H1 (cell line): ENCODE measurements around the gene FAM210A. TPM values are rescaled to one million over a fixed set of nuclear protein-coding genes. Genes with fewer than 3 reads are reported as not detected.

Experiments used
- KDM4A ChIP-seq: IDR thresholded peaks from one replicate; pipeline ENCODE4 v1.7.1; 2012; ENCODE audit warnings: low read depth, mild to moderate bottlenecking, moderate library complexity, low read length, inconsistent platforms; ENCODE audit not compliant: severe bottlenecking
- SP4 ChIP-seq: IDR thresholded peaks from 2 replicates; pipeline ENCODE4 v1.6.1; 2012; ENCODE audit warnings: low read length, inconsistent platforms
- polyA plus RNA-seq, 7 experiments: library from polyadenylated mRNA; depleted of rRNA in 3 of 7; stranded (reverse) in 5 of 7; unstranded in 2 of 7; fragments of >200 nt in 5 of 7; fragments of 200-250 nt in 2 of 7; gene quantifications; 1 replicate in 5 of 7; 2 replicates in 1 of 7; 4 replicates in 1 of 7; pipeline versions ENCODE4 v1.2.1 to v1.2.3, GENCODE V29; 2011 to 2013; ENCODE audit warnings: missing spikeins in 2 of 7, mixed read lengths in 2 of 7
- total RNA-seq: library from RNA; stranded (reverse); fragmentation: NEBNext Ultra II Directional; extraction: Animal tissue kit (Norgen Biotek cat#: 25700); gene quantifications from 2 replicates; pipeline ENCODE4 v1.2.1, GENCODE V29; 2021

FAM210A gene
- total and polyA plus RNA-seq, 2 of the 8 experiments (the other 6 are each of a cell fraction or from before 2014, with no cell fraction given), result 8.2 to 25.4 TPM

DNA sequence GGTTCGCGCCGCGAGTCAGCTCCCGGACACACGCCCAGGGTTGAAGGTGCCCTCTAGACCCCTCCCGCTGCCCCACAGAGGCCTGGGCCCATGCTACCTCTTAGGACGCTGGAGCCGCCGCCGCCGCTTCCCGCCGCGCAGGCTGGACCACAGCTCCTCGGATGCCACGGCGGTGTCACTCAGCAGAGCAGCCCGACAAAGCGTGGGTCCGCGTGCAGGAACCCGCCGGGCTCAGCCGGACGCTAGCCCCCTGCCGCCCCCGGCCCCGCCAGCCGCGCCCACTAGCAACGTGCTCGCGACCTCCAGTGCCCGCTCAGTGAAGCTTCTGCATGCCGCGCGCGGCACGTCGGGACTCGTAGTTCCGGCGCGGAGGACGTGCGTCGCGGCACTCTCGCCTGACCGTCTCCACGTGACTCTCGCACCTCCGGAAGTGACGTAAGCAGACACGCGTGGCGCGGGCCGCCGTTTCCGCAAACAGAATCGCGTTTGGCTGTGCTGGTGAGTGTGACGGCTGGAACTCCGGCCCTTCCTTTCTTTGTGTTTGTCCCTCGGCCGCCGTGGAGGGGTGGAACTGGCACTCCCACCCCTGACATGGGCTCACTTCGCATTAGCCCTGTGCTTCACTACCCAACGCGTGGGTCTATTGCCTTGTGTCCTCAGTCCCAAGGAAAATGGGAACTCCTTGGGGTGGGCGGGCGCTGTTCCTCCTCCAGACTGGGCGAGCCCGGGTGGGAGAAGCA, at the start of gene FAM210A, which contains the start of gene RNMT (continued):
- TF ChIP-seq KDM4A, result peak; percentile 91
- no peak for TF ChIP-seq SP4
